Mammary epithelial cell (primary cell): ENCODE measurements around the gene NIT1.

Experiments used
- CTCF ChIP-seq, 2 donors: IDR thresholded peaks in 1 of 2; conservative IDR thresholded peaks in 1 of 2; 2 replicates each; pipeline ENCODE4 v1.5.1; 2011 to 2012; ENCODE audit warnings: inconsistent platforms in 2 of 2, low read length in 2 of 2, mild to moderate bottlenecking in 2 of 2, control low read depth in 1 of 2, low read depth in 1 of 2; ENCODE audit not compliant: insufficient read depth in 1 of 2; ENCODE audit errors: extremely low read depth in 1 of 2
- EZH2 ChIP-seq: IDR thresholded peaks from 2 replicates; pipeline ENCODE4 v1.6.1; 2012; ENCODE audit warnings: low read length, inconsistent platforms, borderline replicate concordance

DNA sequence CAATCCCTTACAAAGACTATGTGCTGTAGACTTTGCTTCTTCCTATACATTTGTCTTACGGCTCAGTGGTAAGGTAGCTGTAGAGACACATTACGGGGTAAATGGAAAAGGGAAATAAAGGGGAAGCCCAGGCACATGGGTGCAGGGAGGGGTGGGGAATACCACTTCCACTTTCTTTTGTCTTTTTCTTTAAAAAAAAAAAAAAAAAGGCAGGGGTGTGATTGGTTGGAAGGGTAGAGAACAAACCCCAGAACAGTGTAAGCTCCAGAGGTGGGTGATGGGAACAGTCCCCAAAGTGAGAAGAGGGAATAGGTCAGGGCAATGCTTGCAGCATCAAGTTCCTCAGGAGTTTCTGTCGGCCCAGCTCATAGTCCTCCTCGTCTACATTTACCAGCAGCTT lies 3.9 kb downstream of the NIT1 start:
- no peak for TF ChIP-seq CTCF (conservative IDR thresholded peaks at IDR 0.05 in 1 of 2, IDR thresholded peaks at IDR 0.05 in 1 of 2; ENCODE audit: extremely low read depth in 1 of 2, insufficient read depth in 1 of 2, low read depth in 1 of 2, low read length in 2 of 2)
- TF ChIP-seq EZH2 = no peak
